CD4-positive, alpha-beta T cell treated with Interferon alpha-2 for 1 hour (primary cell): ENCODE data around the gene CSF1R.

ENCODE experiments used
- DNase-seq, 2 donors: peaks; one replicate each; pipeline ENCODE4 v3.0.0-alpha.2; 2020 to 2022

The CSF1R gene

DNA sequence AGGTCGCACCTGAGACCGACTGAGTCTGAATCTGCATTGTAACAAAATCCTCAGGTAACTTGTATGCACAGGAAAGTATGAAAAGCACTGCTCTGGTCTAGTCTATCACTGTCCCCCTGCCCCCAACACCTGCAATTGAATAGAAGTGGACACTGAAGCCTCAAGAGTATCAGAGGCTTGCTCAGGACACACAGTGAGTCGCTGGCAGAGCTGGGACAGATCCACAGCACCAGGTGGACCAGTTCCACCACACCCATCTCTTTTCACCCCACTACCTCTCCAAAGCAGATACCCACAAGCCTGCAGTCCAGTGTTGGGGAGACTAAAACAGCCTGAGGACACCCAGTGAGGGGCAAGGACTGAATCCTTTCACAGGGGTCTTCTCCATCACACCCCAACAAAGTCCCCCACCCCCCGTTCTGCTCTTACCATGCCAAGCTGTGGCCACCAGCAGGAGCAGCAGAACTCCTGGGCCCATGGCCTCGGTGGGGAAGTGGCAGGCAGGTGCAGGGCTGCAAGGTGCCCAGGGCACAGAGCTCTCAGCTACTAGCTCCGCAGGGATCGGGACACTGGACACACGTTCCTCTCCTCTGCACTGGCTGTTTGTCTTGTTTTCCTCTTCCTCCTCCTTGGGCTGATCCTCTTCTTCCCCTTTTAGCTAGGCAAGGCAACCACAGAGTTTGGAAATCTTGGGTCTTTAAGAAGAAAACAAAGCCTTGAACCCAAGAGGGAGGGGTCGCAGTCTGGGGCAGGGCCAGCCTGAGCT is at the start of gene CSF1R:
CSF1R (minus strand) TSS at position 605 of the 766 bp plus-strand sequence; CDS start at position 478, 127 bp downstream.
- no peak for DNase-seq

DNA sequence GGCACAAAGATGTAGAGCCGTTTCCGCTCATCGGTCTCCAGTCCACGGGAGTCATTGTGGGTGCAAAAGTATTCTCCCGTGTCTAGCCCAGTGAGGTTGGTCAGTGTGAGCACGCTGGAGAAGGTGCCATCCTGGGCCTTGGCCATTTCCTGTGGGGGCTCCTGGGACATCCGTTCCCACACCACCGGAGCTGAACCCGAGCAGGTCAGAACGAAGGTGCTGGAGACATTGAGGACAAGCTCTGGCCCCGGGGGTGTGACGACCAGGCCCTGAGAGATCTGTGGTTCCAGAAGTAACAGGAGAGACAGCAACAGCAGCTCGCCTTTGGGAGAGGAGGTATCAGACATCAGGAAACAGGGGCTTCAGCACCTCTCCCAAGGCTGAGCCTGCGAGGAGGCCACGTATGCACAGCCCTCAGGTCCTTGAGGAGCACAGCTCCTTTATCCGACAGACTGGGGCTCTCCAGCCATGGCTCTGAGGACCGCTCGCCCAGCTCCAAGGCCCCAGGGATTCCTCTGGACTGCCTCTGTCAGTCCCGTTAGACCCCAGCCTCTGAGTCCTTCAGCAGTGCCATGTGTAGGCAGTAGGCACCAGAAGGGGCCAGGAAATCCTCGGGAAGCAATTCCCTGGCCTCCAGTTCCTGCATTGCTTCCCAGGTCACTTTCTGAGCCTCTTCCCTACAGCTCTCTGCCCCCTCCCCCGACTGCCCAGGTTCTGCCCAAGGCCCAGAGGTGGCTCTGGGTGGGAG is 49.4 kb upstream of the CSF1R start:
- DNase-seq, result no peak

DNA sequence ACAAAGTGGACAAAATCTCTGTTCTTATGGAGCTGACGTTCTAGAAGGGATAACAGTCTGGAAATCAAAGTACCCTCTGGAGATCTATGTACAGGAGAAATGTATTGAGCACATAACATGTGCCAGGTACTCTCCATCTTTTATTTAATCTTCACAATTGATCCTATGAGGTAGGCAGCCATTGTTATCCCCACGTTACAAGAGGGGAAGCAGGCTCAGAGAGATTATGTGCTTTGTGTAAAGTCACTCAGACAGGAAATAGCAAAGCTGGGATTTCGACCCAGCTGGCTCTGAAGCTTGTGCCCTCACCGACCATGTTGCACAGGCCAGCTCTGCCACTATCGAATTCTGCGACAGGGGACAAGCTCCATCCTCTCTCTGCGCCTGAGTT is 47.8 kb upstream of the CSF1R start:
- no peak for DNase-seq

DNA sequence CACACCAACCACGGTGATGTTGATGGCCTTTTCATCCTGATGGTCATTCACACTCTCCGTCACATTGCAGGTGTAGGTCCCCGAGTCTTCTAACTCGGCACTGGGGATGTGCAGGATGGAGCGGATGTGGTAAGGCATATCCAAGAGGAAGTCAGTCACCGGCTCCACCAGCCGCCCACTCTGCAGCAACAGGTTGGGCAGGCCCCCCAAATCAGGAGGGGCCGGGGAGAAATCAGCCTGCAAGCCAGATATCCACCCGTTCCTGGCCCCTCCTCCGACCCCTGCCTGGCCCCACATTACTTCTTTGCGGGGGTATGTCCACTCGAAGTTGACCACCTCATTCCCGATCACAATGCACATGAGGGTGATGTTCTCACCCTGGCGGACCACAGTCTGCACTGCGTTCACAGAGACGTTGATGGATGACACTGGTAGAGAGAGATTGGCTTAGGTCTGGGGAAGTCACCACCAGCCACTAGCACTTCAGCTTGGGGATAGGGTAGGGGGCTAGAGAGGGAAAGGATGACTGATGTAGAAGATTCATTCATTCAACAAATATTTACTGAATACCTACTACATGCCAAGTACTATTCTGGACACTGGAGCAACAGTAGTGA is 47.3 kb upstream of the CSF1R start:
- DNase-seq, result no peak

DNA sequence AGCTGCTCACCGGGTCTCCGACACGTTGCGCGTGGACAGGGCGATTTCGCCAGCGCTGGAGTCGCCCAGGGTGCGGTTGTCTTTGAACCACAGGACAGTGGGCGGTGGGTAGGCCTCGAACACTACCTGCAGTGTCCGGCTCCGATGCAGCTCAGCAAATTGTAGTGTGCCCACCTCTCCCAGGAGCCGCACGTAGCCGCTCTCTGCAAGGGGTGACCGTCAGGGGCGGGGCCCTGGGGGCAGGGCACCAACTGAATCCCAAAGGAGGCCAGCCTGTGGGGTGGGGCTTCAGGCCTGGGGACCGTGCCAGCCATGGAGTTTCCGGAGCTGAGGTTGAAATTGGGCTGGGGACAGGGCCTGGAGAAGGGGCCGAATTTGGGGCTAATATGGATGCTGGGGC is 46.4 kb upstream of the CSF1R start:
- DNase-seq, result no peak

DNA sequence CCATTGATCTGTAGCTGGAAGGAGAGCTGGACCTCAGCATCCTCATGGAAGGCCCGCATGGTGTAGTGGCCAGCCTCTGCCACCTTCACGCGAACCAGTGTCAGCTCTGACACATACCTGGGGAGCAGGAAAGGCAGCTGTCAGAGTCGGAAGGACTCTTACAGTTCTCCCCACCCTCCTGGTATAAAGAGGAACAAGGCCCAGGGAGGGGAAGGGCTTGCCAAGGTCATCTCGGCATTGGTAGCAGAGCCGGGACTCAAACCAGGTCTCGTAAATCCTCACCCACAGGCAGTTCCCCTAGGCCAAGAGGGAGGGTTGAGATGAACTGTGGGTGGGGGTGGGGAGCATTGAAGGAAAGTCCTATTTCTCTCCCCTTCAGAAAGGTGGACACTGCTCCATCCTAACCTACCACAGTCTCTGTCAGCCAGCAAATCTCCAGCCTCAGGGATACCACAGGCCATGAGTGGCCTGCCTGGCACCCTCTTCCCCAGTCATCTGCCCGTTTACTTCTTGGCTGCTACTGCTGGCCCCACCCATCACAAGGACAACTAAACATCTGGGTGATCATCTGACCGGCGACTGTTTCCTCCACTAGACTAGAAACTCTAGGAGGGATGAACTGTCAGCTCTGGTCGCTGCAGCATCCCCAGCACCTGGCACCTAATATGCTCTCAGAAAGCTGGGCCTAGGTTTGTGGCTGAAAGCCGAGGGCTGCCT is 45.8 kb upstream of the CSF1R start:
- DNase-seq, result peak in 1 of 2 donors; percentile 22

DNA sequence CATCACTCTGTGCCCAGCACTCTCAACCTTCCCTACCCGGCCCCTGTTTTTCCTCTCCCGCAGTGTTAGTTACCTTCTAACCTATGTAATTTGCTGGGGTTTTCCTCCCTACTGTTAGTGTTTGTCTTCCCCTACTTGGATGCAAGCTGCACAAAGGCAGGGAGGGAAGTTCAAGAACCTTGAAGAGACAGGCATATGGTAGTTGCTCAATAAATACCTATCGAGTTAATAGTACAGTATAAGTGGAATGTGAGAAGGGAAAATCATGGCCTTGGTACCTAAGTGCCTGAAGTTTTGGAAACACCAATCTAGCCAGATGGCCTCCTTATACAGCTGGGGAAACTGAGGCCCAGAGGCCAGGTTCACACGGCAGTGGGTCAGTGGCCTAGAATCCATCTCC is 45.1 kb upstream of the CSF1R start:
- no peak for DNase-seq

DNA sequence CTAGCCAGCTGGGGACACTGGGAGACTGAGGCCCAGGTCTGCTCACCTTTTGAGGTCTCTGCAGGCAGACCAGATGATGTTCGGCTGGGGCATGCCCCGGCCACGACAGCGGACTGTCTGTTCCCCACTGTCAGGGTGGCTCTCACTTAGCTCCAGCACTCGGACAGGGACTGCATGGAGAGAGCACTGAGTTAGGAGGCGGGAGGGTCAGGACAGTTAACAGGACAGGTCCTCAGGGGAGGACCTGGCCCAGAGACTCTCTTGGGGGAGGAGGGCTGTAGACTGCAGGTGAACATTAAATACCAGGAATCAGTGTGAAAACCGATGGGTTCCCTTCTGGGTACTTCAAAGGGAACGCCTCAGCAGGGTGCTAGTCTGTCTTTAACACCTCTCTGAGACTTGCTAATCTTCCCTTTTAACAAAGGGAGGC is 44.2 kb upstream of the CSF1R start:
- DNase-seq, result no peak

DNA sequence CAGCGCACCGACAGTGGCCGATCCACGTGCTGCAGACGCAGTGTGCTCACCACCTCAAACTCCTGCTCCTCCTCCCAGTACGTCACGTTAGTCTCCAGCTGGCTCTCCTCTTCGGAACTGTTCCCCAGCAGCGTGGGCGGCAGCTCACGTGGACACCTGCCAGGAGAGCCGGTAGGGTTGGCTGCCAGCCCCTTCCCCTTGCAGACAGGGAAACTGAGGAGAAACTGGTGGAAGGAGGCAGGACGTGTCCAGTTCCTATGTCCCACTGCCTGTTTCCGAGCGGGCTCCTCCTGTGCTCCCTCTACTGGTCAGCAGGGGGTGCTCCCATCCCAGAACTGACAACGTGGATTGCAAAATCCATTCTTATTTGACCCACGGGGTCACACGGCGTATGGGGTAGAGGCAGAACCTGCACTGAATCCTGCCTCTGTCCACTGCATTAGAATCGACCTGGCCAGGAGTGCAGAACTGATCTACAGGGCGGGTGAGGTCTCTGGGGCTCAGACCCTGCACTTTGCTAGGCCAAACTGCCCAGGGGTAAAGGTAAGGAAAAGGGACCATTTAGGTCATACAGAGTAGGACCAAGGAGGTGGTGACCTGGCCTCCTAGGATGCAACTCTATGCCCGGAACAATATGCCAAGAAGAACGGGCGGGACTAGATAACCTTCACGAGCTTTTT is 43.6 kb upstream of the CSF1R start:
- peak; percentile 45 to 48 for DNase-seq

DNA sequence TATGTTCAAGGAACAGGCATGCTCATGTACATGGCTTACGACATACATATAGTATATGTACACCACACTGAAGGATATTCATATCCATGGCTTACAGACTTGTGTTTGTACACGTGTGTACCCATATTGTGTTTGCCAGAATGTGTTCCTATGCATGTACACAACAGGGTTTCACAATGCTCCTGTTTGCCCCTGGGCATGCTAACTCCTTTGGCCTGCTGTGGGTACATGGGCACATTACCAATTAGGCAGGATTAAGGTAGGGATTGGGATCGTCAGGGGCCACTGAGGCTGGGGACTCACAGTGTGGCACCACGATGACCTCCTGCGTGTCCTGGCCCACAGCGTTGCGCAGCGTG is 43.1 kb upstream of the CSF1R start:
- no peak for DNase-seq

DNA sequence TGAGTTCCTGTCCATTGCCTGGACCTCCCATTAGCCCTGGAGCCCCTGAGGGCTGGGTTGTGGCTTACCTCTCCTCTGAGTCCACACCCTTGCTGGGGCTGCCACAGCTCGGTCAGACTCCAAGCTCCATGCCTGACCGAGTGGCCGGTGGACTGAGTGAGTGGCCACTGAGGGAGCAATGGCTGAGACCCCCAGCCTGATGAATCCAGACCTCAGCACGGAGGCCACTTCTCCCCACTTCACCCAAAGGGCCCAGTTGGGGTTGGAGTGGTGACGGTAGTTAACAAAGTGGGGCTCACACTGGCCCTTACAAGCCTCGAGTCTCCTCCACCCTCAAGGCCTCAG is 40.5 kb upstream of the CSF1R start:
- DNase-seq, result no peak

DNA sequence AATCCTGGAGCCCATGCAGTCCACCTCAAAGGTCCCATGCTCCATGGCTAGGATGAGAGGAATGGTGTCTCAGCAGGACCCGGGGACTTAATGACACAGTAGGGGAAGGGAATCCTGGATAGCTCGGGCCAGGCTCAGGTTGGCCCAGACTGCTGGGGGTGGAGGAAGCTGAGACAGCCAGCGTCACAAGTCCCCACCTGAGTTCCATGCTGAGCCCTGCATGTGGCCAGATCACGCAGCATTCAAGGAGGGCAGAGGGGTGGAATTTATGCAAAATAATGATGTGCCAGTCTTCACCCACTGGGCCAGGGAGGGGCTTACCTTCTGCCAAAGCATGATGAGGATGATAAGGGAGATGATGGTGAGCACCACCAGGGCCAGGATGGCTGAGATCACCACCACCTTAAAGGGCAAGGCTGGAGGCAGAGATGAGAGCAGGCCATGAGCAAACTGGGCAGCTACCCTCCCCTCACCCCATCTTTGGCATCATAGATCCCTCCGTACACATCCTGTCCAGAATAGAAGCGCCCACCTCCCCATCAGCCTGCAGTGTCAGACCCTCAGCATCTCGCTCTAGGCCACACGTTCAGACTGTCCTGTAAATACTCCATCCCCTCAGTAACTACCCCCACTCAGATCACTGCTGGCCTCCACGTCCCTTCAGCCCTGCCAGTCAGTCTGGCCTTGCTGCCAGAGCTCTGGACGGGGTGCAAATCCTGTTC is 40.0 kb upstream of the CSF1R start:
- DNase-seq, result no peak

DNA sequence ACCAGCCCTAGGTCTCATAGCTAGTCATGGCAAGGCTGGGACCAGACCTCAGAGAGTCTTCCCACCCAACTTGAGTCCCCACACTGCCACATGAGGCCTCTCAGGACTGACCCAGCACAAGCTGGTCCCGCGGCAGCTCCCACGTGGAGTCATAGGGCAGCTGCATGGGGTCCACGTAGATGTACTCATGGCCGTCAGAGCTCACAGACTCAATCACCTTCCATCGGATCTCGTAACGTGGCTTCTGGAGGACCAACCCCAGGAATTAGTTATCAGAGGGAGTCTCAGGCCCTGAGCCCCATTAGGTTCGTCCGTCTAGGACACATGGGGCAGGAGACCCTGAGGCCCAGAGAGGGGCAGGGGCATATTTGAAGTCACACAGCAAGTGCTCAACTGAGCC is 39.0 kb upstream of the CSF1R start:
- no peak for DNase-seq

DNA sequence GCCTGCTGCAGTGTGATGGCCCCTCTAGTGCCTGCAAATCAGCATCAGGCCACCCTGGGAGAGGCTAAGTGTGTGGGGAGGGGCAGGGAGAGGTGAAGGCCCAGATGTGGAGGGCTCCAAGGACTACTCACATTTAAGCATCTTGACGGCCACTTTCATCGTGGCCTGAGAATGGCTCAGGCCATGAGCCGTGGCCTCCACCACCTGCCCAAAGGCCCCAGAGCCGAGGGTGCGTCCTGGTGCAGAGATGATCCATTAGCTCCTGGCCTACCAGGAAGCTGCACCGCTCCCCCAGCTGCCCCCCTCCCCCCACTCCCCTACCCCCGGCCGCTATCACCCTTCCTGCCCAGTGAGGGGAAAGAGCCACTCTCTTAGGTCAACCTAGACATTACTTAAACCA is 38.2 kb upstream of the CSF1R start:
- DNase-seq, result no peak

DNA sequence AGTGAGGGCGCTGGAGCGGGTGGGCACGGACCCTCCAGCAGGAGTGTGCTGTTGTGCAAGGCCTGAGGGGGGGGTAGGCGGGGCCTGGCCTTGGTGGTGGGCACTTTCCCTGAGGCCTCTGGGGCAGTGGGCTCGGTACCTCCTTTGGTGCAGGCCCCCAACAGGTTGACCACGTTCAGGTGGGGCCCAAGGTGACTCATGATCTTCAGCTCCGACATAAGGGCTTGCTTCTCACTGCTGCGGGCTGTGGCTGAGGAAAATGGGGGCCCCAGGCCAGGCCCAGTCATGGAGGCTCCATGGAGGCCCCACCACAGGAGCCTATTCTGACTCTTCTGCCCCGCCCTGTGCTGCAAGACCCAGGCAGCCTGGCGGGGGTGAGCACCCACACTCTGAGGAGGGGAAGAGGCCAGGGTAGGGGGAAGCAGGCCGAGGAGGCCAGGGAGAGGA is 37.8 kb upstream of the CSF1R start:
- no peak for DNase-seq

DNA sequence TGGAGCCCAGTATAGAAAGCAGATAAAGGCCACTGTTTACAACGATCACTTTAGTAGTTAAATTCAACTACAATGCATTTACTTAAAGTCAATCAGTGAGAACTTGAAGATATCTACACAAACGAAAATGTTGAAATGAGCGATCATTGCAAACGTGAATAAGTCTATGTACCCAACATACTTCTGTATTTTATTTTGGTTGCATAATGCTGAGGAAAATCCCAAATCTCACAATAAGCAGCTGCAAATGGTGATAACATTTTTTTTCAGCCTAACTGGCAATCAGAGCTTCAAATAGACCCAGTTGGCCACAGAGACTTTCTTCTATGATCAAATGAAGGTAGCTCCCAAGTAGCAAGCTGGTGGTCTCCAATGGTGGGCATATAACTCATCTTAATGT is 37.2 kb upstream of the CSF1R start:
- DNase-seq, result no peak

DNA sequence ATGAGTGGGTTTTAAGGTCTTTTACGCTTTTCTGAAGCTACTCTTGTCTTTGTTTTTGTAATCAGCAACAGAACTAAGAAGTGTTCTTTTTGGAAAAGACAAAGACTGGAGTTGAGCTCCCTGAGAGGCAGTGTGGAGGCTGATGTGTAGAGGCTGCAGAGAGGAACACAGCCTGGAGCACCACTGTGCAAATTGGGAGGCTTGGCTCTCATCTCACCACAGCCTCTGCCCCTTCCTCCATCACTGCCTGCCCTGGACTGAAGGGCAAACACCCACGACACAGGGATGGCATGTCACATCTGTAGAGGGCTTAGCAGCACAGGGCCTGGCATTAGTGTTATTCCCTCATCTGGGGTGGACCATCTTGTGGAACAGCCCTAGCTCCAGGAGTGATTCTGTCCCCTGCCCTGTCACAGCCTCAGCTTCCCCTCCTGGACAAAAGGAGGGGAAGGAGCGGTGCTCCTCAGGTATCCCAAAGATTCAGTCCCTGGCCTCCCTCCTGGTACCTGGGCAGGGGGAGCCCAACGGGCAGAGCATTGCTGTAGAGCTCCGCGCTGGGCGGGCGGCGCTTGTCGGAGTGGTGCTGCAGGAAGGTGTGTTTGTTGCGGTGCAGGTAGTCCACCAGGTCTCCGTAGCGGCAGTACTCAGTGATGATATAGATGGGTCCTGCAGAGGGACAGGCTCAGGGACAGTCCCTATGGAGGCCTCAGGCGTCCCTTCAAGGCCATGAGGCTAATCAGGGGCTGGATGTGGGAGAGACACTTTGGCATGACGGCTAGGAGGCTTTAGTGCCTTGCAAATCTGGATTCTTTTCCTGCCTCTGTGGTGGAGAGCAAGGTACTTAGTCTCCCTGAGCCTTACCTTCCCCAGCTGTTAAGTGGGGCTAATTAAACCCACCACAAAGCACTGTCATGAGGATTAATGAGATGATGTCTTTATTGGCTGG is 36.5 kb upstream of the CSF1R start:
- no peak for DNase-seq

DNA sequence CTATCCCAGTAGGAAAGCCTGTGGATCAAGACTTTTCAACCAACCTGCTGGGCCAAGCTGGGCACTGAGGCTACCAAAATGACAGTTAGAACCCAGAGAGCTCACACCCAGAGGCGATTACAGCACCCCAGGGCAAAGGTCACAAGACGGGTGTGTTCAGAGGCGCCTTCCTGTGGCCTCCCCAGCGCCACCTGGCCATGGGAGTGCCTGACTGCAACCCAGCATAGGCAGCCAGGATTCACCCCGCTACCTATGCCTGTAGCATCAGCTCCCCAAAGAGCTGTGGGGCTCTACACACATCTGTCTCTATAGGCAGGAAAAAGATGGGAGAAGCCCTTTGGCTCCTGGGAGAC is 35.8 kb upstream of the CSF1R start:
- peak in 1 of 2 donors; percentile 49 for DNase-seq

DNA sequence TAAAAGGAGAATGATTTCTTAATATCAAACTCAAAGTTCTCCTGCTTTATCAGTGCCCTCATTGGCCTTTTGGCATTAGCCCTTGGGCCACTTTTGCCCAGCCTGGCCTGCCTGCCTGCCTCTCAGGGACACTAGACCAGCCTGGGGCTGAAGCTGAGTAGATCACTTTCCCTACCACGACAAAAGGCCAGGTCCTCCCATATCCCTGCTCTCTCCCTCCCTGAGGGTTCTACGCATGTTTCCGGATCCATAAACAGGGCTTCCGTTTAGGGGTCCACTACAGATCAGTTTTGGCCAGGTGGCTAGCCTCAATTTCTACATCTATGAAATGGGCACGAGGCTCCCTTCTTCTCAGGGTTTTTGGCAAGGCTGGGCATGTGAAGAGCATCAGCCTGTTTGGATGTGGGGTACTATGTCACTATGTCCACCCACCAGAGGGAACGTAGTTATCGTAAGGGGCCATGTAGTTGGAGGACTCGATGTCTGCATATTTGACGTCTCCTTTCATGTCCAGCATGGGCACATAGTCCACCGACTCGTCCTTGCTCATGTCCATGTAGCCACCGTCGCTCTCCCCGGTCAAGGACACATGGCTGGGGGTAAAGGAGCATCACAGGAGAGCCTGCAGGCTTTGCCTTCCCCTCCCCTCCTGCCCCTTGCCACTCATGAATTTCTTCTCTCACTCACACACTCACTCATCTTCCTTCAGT is 35.2 kb upstream of the CSF1R start:
- no peak for DNase-seq
